GM12878 (cell line): Measurements from ENCODE around the gene ITPKB. TPM values are rescaled to one million over a fixed set of nuclear protein-coding genes. Genes with fewer than 3 reads are reported as not detected.

Experiments used
- ATAC-seq: fragments of 200-7000 bp; cut with Tn5 transposase; 3 replicates; pipeline ENCODE4 v1.9.1; 2020; ENCODE audit warnings: mild to moderate bottlenecking, moderate library complexity
- BruUV-seq: library from RNA; stranded (reverse); fragments of 400-500 nt; replicated peaks from 2 replicates; lab custom pipeline; 2021; lab: Mats Ljungman, UMichigan
- CTCF ChIA-PET: fragments of 300-600 bp; sonication (Branson Sonifier 250); formaldehyde crosslinking; extraction: SDS; loops from one replicate; lab custom pipeline; 2021; ENCODE audit warnings: inconsistent platforms; lab: Yijun Ruan, JAX
- POLR2A ChIA-PET: fragments of 350-600 bp; formaldehyde crosslinking; extraction: SDS; loops from one replicate; lab custom pipeline; 2021; ENCODE audit warnings: inconsistent platforms; lab: Charles Lee
- RAD21 ChIA-PET: fragments of 300-600 bp; sonication (Branson Sonifier 250); formaldehyde crosslinking; loops from one replicate; lab custom pipeline; 2023; ENCODE audit warnings: antibody characterized with exemption; ENCODE audit not compliant: unreplicated experiment; lab: Charles Lee
- SMC1A ChIA-PET: fragments of 300-600 bp; sonication (Branson Sonifier 250); formaldehyde crosslinking; loops from one replicate; lab custom pipeline; 2023; ENCODE audit not compliant: unreplicated experiment, uncharacterized antibody; lab: Charles Lee
- DNase-seq: peaks from one replicate; pipeline ENCODE4 v3.0.0-alpha.2; 2011; ENCODE audit warnings: low read depth, low spot score
- FAIRE-seq: peaks from 3 replicates; lab custom pipeline; 2011; peaks lifted over from hg19 to GRCh38; lab: Jason Lieb, UNC
- H2AFZ ChIP-seq: 2 replicates; pipeline ENCODE4 v1.6.0; 2011; ENCODE audit warnings: low read depth, low read length, control low read depth; ENCODE audit not compliant: control insufficient read depth
- H3K27ac ChIP-seq: 2 replicates; pipeline ENCODE4 v1.5.1; 2011; ENCODE audit warnings: control low read depth; ENCODE audit not compliant: control insufficient read depth, insufficient read depth
- H3K27me3 ChIP-seq, 2 experiments: replicated peaks in 1 of 2; 2 replicates each; pipeline versions ENCODE4 v1.6.0 to v1.6.1; 2011; ENCODE audit warnings: low read length in 1 of 2; ENCODE audit not compliant: control insufficient read depth in 2 of 2, insufficient read depth in 2 of 2
- H3K36me3 ChIP-seq, 2 experiments: 2 replicates each; pipeline ENCODE4 v1.5.1; 2011; ENCODE audit warnings: low read length in 1 of 2; ENCODE audit not compliant: control insufficient read depth in 2 of 2, insufficient read depth in 2 of 2
- H3K4me1 ChIP-seq: 2 replicates; pipeline ENCODE4 v1.6.1; 2011; ENCODE audit warnings: mild to moderate bottlenecking, low read length, moderate library complexity, mixed read lengths; ENCODE audit not compliant: control insufficient read depth, insufficient read depth
- H3K4me2 ChIP-seq: 2 replicates; pipeline ENCODE4 v1.6.0; 2011; ENCODE audit warnings: control low read depth; ENCODE audit not compliant: control insufficient read depth, insufficient read depth
- H3K4me3 ChIP-seq: fragments of 200-600 bp; sonication (generic); 2 replicates; pipeline ENCODE4 v1.5.1; 2016
- H3K79me2 ChIP-seq: 2 replicates; pipeline ENCODE4 v1.6.0; 2011; ENCODE audit warnings: low read length; ENCODE audit not compliant: control insufficient read depth, insufficient read depth
- H3K9ac ChIP-seq: 2 replicates; pipeline ENCODE4 v1.8.0; 2011; ENCODE audit warnings: low read length, control low read depth, mixed read lengths; ENCODE audit not compliant: control insufficient read depth, insufficient read depth
- H3K9me3 ChIP-seq: replicated peaks from 3 replicates; pipeline ENCODE4 v1.5.1; 2011; ENCODE audit warnings: mild to moderate bottlenecking, low read length; ENCODE audit not compliant: control insufficient read depth, insufficient read depth
- H4K20me1 ChIP-seq: 2 replicates; pipeline ENCODE4 v1.6.0; 2011; ENCODE audit not compliant: control insufficient read depth, insufficient read depth
- HDAC6 ChIP-seq: fragments of 200-600 bp; sonication (generic); IDR thresholded peaks from one replicate; pipeline ENCODE4 v1.8.0; 2017; ENCODE audit warnings: antibody characterized with exemption; ENCODE audit not compliant: unreplicated experiment
- IKZF1 ChIP-seq: fragments of 450-650 bp; conservative IDR thresholded peaks from 2 replicates; pipeline ENCODE4 v1.6.1; 2017; ENCODE audit warnings: antibody characterized with exemption, mild to moderate bottlenecking
- KLF5 ChIP-seq: fragments of 450-650 bp; IDR thresholded peaks from 2 replicates; pipeline ENCODE4 v1.6.1; 2014; ENCODE audit warnings: mild to moderate bottlenecking; ENCODE audit not compliant: partially characterized antibody
- NBN ChIP-seq: fragments of 450-650 bp; IDR thresholded peaks from 2 replicates; pipeline ENCODE4 v1.6.1; 2016
- PAX8 ChIP-seq: fragments of 450-650 bp; IDR thresholded peaks from 2 replicates; pipeline ENCODE4 v1.6.1; 2017; ENCODE audit warnings: mild to moderate bottlenecking, moderate library complexity
- POLR2AphosphoS2 ChIP-seq: IDR thresholded peaks from 2 replicates; pipeline ENCODE4 v1.6.1; 2011; ENCODE audit warnings: low read depth, mild to moderate bottlenecking, low read length, improper control_type of control experiment, moderate library complexity
- SIX5 ChIP-seq: IDR thresholded peaks from 2 replicates; pipeline ENCODE4 v1.6.1; 2011; ENCODE audit warnings: mild to moderate bottlenecking, low read depth, low read length, moderate library complexity; ENCODE audit not compliant: severe bottlenecking
- ZNF24 ChIP-seq: fragments of 450-650 bp; IDR thresholded peaks from 2 replicates; pipeline ENCODE4 v1.6.1; 2017; ENCODE audit warnings: antibody characterized with exemption, mild to moderate bottlenecking
- WGBS: methylation state at CpG from one replicate; pipeline ENCODE4 v1.1.6; 2016; ENCODE audit warnings: low lambda C conversion rate; ENCODE audit not compliant: insufficient replicate concordance, insufficient coverage; ENCODE audit errors: missing lambda C conversion rate; 5-methylcytosine and 5-hydroxymethylcytosine counted together
- in situ Hi-C: fragments of 300-500 bp; cut with MboI; formaldehyde crosslinking; loops from 9 replicates; pipeline ENCODE4 v1.14.3; 2018; ENCODE audit warnings: mixed read lengths
- intact Hi-C: fragments of 100-400 bp; cut with micrococcal nuclease; formaldehyde crosslinking; loops from one replicate; pipeline ENCODE4 v1.14.2; 2022; ENCODE audit not compliant: unreplicated experiment
- polyA plus RNA-seq, 11 experiments: library from polyadenylated mRNA; depleted of rRNA in 4 of 11; unstranded in 6 of 11; stranded (reverse) in 5 of 11; fragments of >200 nt; fragmentation: Nextera tagmentation in 4 of 11; fragmentation: Illumina TruSeq in 1 of 11; extraction: Ambion mirVana in 4 of 11; extraction: Trizol in 1 of 11; gene quantifications; 1 replicate in 1 of 11; 2 replicates in 10 of 11; pipeline versions ENCODE4 v1.2.1 to v1.2.3, GENCODE V29; 2011 to 2016; ENCODE audit warnings: inconsistent platforms in 2 of 11, missing spikeins in 2 of 11, low read depth in 1 of 11
- total RNA-seq, 4 experiments: library from RNA; depleted of rRNA in 3 of 4; stranded (reverse); fragments of >200 nt in 3 of 4; fragmentation: Illumina TruSeq in 1 of 4; extraction: Trizol in 1 of 4; gene quantifications; 2 replicates each; pipeline versions ENCODE4 v1.2.1 to v1.2.3, GENCODE V29; 2013 to 2021
- TF ChIP-seq, protein P1 (sequence below): IDR thresholded peaks from 2 replicates; pipeline ENCODE4 v1.6.1; 2012; ENCODE audit warnings: improper control_type of control experiment, low read depth, low read length; ENCODE audit not compliant: insufficient replicate concordance

The ITPKB gene
- total and polyA plus RNA-seq, 10 of the 15 experiments (the other 5 are each of a cell fraction or from before 2014, with no cell fraction given) = 1.3 to 38.7 (median 12.9) TPM

DNA sequence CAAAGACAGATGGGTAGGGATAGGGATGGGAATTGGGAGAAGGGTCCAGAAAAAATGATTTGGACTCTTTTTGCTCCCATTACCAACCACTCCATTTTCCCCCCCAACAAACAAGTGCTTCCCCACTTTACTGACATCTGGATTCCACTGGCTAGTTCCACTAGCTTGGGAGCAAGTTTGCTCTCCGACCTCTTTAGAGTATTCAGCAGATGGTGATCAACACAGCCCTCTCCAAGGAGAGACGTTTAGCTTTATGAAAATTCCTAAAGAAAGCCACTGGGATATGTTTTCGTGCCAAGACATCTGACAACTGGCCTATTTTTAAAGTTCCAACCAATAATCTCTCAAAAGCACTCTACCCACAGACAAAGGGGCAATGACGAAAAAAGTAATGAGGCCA lies 50.3 kb downstream of the ITPKB start:
- FAIRE-seq = no peak
- Histone ChIP-seq H3K4me3 (no peak overlapping the region), H3K79me2 (peaks cover 7% of the 10 kb centered on the region)

More for the DNA sequence above, 50.3 kb downstream of the ITPKB start:
- TF ChIP-seq HDAC6 (no peak), PAX8 (no peak), KLF5 (no peak), IKZF1 (0 out of 2 replicates have a peak, but pooled peaks have one; percentile 1), SIX5 (no peak), POLR2AphosphoS2 (no peak), ZNF24 (no peak), NBN (no peak)
- TF ChIP-seq, protein P1, sequence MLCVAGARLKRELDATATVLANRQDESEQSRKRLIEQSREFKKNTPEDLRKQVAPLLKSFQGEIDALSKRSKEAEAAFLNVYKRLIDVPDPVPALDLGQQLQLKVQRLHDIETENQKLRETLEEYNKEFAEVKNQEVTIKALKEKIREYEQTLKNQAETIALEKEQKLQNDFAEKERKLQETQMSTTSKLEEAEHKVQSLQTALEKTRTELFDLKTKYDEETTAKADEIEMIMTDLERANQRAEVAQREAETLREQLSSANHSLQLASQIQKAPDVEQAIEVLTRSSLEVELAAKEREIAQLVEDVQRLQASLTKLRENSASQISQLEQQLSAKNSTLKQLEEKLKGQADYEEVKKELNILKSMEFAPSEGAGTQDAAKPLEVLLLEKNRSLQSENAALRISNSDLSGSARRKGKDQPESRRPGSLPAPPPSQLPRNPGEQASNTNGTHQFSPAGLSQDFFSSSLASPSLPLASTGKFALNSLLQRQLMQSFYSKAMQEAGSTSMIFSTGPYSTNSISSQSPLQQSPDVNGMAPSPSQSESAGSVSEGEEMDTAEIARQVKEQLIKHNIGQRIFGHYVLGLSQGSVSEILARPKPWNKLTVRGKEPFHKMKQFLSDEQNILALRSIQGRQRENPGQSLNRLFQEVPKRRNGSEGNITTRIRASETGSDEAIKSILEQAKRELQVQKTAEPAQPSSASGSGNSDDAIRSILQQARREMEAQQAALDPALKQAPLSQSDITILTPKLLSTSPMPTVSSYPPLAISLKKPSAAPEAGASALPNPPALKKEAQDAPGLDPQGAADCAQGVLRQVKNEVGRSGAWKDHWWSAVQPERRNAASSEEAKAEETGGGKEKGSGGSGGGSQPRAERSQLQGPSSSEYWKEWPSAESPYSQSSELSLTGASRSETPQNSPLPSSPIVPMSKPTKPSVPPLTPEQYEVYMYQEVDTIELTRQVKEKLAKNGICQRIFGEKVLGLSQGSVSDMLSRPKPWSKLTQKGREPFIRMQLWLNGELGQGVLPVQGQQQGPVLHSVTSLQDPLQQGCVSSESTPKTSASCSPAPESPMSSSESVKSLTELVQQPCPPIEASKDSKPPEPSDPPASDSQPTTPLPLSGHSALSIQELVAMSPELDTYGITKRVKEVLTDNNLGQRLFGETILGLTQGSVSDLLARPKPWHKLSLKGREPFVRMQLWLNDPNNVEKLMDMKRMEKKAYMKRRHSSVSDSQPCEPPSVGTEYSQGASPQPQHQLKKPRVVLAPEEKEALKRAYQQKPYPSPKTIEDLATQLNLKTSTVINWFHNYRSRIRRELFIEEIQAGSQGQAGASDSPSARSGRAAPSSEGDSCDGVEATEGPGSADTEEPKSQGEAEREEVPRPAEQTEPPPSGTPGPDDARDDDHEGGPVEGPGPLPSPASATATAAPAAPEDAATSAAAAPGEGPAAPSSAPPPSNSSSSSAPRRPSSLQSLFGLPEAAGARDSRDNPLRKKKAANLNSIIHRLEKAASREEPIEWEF = no peak
- RAD21 ChIA-PET = interaction anchor here (0.6 to 3.4 kb wide), 11 partner anchors 8 to 137 kb away, joined by 3 to 20 read pairs (median 5); no protein-coding TSS in a partner anchor
- Histone ChIP-seq H3K4me2 (no peak overlapping the region), H3K9me3 (no peaks in the 10 kb centered on the region), H3K4me1 (peaks cover 18% of the 10 kb centered on the region), H3K27ac (no peak overlapping the region), H2AFZ (no peak overlapping the region), H4K20me1 (no peaks in the 10 kb centered on the region), H3K36me3 (peaks cover 4 to 5% of the 10 kb centered on the region in 2 experiments; a peak in 2 of 4 replicates), H3K9ac (no peak overlapping the region), H3K27me3 (no peaks in the 10 kb centered on the region)
- WGBS = 76% methylated on average over 4 of the region's 4 CpGs
- intact Hi-C loops (no loop called here), in situ Hi-C loops (no loop called here)
- DNase-seq = no peak
- POLR2A ChIA-PET = interaction anchor here (0.6 to 3.6 kb wide), 6 partner anchors 10 to 51 kb away, joined by 3 to 21 read pairs (median 4); no protein-coding TSS in a partner anchor
- BruUV-seq = no TSS peak
- CTCF ChIA-PET = interaction anchor here (0.9 to 3.7 kb wide), 10 partner anchors 11 to 138 kb away, joined by 3 to 40 read pairs (median 5); no protein-coding TSS in a partner anchor
- SMC1A ChIA-PET = interaction anchor here (0.7 to 2.9 kb wide), 12 partner anchors 9 to 136 kb away, joined by 3 to 20 read pairs (median 6); no protein-coding TSS in a partner anchor
- ATAC-seq = no peak
